Small intestine (tissue), 7 donors: ENCODE data around the gene PCBP3. TPM values are rescaled to one million over a fixed set of nuclear protein-coding genes. Genes with fewer than 3 reads are reported as not detected.
A peak's percentile ranks its signal among the peaks of the same experiment; 100 is the strongest.

Experiments
- DNase-seq, 2 donors: peaks; one replicate each; pipeline versions ENCODE4 v3.0.0 to v3.0.0-alpha.2; 2013
- FAIRE-seq: peaks from 2 replicates; lab custom pipeline; 2012; peaks lifted over from hg19 to GRCh38; lab: Jason Lieb, UNC
- H3K27ac ChIP-seq, 3 donors: one replicate each; pipeline ENCODE4 v1.5.1; 2013; ENCODE audit warnings: low read length in 2 of 3, mild to moderate bottlenecking in 2 of 3, control low read depth in 1 of 3, inconsistent platforms in 1 of 3, low read depth in 1 of 3, moderate library complexity in 1 of 3
- H3K27me3 ChIP-seq, 3 donors: one replicate each; pipeline ENCODE4 v1.6.1; 2013; ENCODE audit warnings: low read length in 3 of 3, inconsistent platforms in 1 of 3; ENCODE audit not compliant: control insufficient read depth in 3 of 3, insufficient read depth in 3 of 3
- H3K36me3 ChIP-seq, 3 donors: one replicate each; pipeline ENCODE4 v1.6.1; 2013; ENCODE audit warnings: low read length in 3 of 3, inconsistent platforms in 1 of 3, low read depth in 1 of 3, mild to moderate bottlenecking in 1 of 3, moderate library complexity in 1 of 3; ENCODE audit not compliant: control insufficient read depth in 3 of 3, insufficient read depth in 2 of 3
- H3K4me1 ChIP-seq, 3 donors: one replicate each; pipeline ENCODE4 v1.6.1; 2013; ENCODE audit warnings: low read length in 2 of 3, inconsistent platforms in 1 of 3, low read depth in 1 of 3, mild to moderate bottlenecking in 1 of 3, moderate library complexity in 1 of 3; ENCODE audit not compliant: control insufficient read depth in 3 of 3, insufficient read depth in 2 of 3
- H3K4me3 ChIP-seq, 3 donors: one replicate each; pipeline ENCODE4 v1.5.1; 2013; ENCODE audit warnings: low read length in 3 of 3, control low read depth in 1 of 3, inconsistent platforms in 1 of 3, low read depth in 1 of 3, mild to moderate bottlenecking in 1 of 3, moderate library complexity in 1 of 3
- H3K9me3 ChIP-seq, 2 donors: one replicate each; pipeline ENCODE4 v1.6.1; 2013; ENCODE audit warnings: low read depth in 1 of 2, low read length in 1 of 2; ENCODE audit not compliant: control insufficient read depth in 2 of 2, insufficient read depth in 1 of 2
- WGBS, 3 donors: extraction: QIAGEN DNeasy Blood & Tissue Kit; methylation state at CpG; one replicate each; pipeline ENCODE4 v1.1.7; 2013; 5-methylcytosine and 5-hydroxymethylcytosine counted together
- polyA plus RNA-seq, 4 donors: library from polyadenylated mRNA; stranded (reverse) in 3 of 4; unstranded in 1 of 4; fragments of 200-250 nt in 3 of 4; fragments of 120-200 nt in 1 of 4; gene quantifications; one replicate each; pipeline versions ENCODE4 v1.2.1 to v1.2.3, GENCODE V29; 2013
- donor health status: healthy with polysubstance abuse.
- donor health status: control.
- donor health status: control.
- donor health status: Bipolar disorder and iron deficiency.
- donor health status: healthy.

PCBP3 gene
- polyA plus RNA-seq, 4 donors, result 0.81 to 8.2 (median 1.0) TPM; not detected in 1

GRCh38 chr21:45827302-45827692 is 183.8 kb downstream of the PCBP3 start:
- Histone ChIP-seq H3K27me3 (peaks cover 0 to 3% (median 0%) of the 10 kb centered on the region in 3 donors), H3K36me3 (no peaks in the 10 kb centered on the region), H3K4me3 (no peak overlapping the region), H3K9me3 (no peaks in the 10 kb centered on the region), H3K4me1 (peaks cover 0 to 6% (median 2%) of the 10 kb centered on the region in 3 donors), H3K27ac (no peak overlapping the region)
- DNase-seq, result no peak
- FAIRE-seq, result no peak
- WGBS, 3 donors, result 73 to 85% (median 81%) methylated on average over 9 of the region's 9 CpGs

DNA sequence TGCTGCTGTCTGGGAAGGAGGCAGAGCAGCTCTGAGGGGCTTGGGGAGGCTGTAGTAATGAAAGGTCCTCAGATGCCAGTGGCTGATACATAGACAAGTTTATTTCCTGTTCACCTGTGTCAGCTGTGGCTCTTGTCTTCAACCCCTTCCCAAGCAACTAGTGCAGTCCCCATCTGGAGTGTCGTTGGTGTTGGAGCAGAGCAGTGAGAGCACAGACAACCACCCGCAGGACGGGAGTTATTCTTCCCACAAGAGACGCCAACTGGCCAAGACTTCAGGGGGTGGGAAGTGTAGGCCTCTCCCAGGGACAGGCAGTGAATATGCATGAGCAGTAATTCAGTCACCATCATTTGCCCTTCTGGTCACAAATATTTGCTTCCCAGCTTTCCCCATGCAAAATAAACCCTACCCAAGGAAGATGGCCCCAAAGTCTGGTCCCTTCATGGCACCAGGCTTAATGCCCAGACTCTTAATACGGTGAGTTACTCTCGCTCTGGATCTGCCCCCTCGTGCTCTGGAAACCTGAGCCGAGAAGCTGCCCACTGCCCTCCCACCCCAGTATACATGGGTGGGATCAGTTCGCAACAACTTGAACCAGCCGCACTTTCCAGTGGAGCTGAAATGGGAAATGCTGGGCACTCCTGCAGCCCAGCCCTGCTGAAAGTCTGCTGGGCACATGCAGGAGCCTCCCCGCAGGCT is 184.5 kb downstream of the PCBP3 start:
- 87 to 94% (median 91%) methylated on average over 11 of the region's 11 CpGs for WGBS, 3 donors
- Histone ChIP-seq H3K4me3 (no peak overlapping the region), H3K27me3 (no peaks in the 10 kb centered on the region), H3K9me3 (no peaks in the 10 kb centered on the region), H3K27ac (no peak overlapping the region), H3K36me3 (no peaks in the 10 kb centered on the region), H3K4me1 (peaks cover 0 to 6% (median 2%) of the 10 kb centered on the region in 3 donors)
- FAIRE-seq (no peak), DNase-seq (no peak)

DNA sequence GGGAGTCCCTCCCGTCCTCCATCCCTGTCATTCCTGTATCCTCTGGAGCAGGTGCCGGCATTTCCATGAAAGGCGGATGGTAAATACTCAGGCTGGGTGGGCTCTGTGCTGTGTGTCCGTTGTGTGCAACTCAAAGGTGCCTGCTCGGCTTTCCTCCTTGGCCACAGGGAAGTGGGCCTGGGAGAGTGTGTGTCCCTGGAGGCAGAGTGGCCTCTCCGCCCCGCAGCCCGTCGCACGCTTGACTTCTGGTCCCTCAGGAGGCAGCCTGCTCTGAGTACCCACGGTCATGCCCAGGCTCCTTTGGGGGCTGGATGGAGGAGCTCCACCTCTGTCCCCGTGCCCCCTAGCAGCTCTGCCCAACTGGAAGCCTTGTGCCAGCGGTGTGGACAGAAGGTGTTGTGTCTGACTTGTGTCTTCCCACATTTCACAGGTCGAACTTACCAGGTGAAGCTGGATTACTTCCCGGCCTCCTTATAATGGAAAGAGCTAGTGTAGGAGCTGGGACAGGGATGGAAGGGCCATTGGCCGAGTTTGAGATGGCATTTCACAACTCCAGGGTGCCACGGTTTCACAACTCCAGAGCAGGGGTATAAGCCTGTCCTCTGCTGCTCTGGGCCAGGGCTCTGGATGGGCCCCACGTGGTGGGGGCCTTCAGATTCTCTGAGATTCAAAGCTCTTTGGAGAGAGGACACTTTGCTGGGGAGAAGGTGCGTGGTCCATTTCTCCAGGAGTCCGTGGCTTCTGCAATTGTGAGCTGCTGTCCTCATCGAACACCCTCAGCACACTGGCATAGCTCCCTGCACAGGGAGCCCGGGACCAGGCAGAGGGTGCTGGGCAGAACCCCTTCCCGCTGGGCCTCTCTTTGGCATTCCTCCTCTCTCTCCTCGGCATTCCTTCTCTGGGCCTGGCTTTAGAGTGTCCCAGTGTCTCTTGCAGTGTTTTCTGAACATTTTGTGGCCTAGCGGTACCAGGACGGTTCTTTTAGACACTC is 185.3 kb downstream of the PCBP3 start:
- Histone ChIP-seq H3K4me1 (peaks cover 0 to 6% (median 2%) of the 10 kb centered on the region in 3 donors), H3K4me3 (no peak overlapping the region), H3K27ac (no peak overlapping the region), H3K9me3 (no peaks in the 10 kb centered on the region), H3K27me3 (no peaks in the 10 kb centered on the region), H3K36me3 (no peaks in the 10 kb centered on the region)
- DNase-seq, result no peak
- WGBS, 3 donors, result 88 to 90% (median 89%) methylated on average over 26 of the region's 26 CpGs
- no peak for FAIRE-seq

DNA sequence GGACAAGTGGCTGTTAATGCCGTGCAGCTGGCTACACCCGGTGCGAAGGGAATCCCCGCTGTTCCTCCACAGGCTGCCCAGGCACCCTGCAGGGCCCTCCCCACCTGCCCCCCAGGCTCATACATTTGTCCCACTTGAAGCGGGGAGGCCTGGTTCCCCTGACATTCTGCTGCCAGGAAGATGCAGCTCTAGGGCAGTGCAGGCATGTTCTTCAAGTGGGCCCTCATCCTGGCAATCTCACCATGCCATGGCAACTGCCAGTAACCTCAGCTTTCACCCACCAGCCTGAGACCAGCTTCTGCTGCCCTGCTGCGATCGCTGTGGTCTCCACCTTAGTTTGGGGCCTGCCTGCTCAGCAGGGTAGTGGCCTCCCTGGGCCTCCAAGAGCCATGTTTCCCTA is 186.1 kb downstream of the PCBP3 start:
- H3K27me3 ChIP-seq, result no peaks in the 10 kb centered on the region
- H3K4me1 ChIP-seq, result peaks cover 0 to 6% (median 2%) of the 10 kb centered on the region in 3 donors
- no peaks in the 10 kb centered on the region for H3K36me3 ChIP-seq
- WGBS, 3 donors, result 57 to 83% (median 77%) methylated on average over 7 of the region's 7 CpGs
- H3K27ac ChIP-seq, result no peak overlapping the region
- DNase-seq, result no peak
- no peaks in the 10 kb centered on the region for H3K9me3 ChIP-seq
- FAIRE-seq, result no peak
- H3K4me3 ChIP-seq, result no peak overlapping the region

DNA sequence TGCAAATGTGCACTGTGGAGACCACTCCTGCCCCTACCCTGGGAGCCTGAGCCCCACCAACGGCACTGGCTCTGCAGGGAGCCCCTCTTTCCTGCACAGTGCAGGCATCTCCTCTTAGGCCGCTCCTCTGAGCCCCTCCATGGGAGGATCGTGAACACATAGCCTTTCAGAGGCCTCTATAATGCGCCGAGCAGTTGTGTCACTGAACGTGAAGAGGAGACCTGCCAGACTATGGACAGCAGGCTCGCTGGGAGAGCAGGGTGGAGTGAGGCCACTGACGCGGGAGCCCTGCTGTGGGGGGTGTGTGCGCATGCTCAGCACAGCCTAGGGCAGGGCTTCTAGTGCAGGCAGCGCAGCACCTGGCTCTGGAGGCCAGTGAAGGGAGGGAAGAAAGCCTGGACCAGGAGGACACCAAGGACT is 186.7 kb downstream of the PCBP3 start:
- Histone ChIP-seq H3K27me3 (no peaks in the 10 kb centered on the region), H3K36me3 (no peaks in the 10 kb centered on the region), H3K27ac (no peak overlapping the region), H3K9me3 (no peaks in the 10 kb centered on the region), H3K4me1 (peaks cover 0 to 6% (median 2%) of the 10 kb centered on the region in 3 donors), H3K4me3 (no peak overlapping the region)
- 39 to 71% (median 61%) methylated on average over 11 of the region's 11 CpGs for WGBS, 3 donors
- FAIRE-seq, result no peak
- peak; percentile 42 to 63 for DNase-seq

- WGBS, 3 donors, result 18 to 65% (median 43%) methylated on average over 21 of the region's 21 CpGs
- Histone ChIP-seq H3K9me3 (no peaks in the 10 kb centered on the region), H3K27me3 (no peaks in the 10 kb centered on the region), H3K27ac (peak overlapping the region in 2 of 3 donors; percentile 35 to 52), H3K4me1 (peaks cover 0 to 6% (median 2%) of the 10 kb centered on the region in 3 donors), H3K4me3 (no peak overlapping the region), H3K36me3 (no peaks in the 10 kb centered on the region)
- FAIRE-seq (no peak), DNase-seq (peak; percentile 37 to 84)
These were observed 187.3 kb downstream of the PCBP3 start for GRCh38 chr21:45830720-45831366.

GRCh38 chr21:45831991-45832740 is 188.6 kb downstream of the PCBP3 start:
- Histone ChIP-seq H3K36me3 (no peaks in the 10 kb centered on the region), H3K9me3 (no peaks in the 10 kb centered on the region), H3K27ac (peak overlapping the region in 1 of 3 donors; percentile 69), H3K27me3 (no peaks in the 10 kb centered on the region), H3K4me3 (no peak overlapping the region), H3K4me1 (peaks cover 0 to 6% (median 2%) of the 10 kb centered on the region in 3 donors)
- no peak for DNase-seq
- 59 to 75% (median 74%) methylated on average over 14 of the region's 14 CpGs for WGBS, 3 donors
- no peak for FAIRE-seq
